ENCODE results near the gene SLC4A3.

The SLC4A3 gene

GRCh38 chr2:219614076-219614860, 13.2 kb upstream of the SLC4A3 start:
- no peak for DNase-seq

GRCh38 chr2:219615036-219615435, 12.4 kb upstream of the SLC4A3 start:
- DNase-seq = no peak

- DNase-seq = no peak
Observed at GRCh38 chr2:219615894-219616293, 11.5 kb upstream of the SLC4A3 start.

GRCh38 chr2:219616550-219616949, 10.9 kb upstream of the SLC4A3 start:
- no peak for DNase-seq

GRCh38 chr2:219618733-219619122, 8.7 kb upstream of the SLC4A3 start:
- DNase-seq = no peak

- no peak for DNase-seq
Observed at GRCh38 chr2:219619235-219619634, 8.2 kb upstream of the SLC4A3 start.

GRCh38 chr2:219620546-219620945, 6.9 kb upstream of the SLC4A3 start:
- no peak for DNase-seq

- DNase-seq = no peak
Observed at GRCh38 chr2:219621935-219622334, 5.5 kb upstream of the SLC4A3 start.

- DNase-seq = no peak
Observed at GRCh38 chr2:219622472-219622871, 5.0 kb upstream of the SLC4A3 start.

GRCh38 chr2:219624565-219624964, 2.9 kb upstream of the SLC4A3 start:
- no peak for DNase-seq

GRCh38 chr2:219625179-219625578, 2.3 kb upstream of the SLC4A3 start:
- DNase-seq = no peak

- DNase-seq = no peak
Observed at GRCh38 chr2:219626540-219626939, 890 bp upstream of the SLC4A3 start.

GRCh38 chr2:219628235-219628985, 980 bp downstream of the SLC4A3 start:
- no peak for DNase-seq

- no peak for DNase-seq
Observed at GRCh38 chr2:219628986-219629901, 1.8 kb downstream of the SLC4A3 start.

- no peak for DNase-seq
Observed at GRCh38 chr2:219629976-219630695, 2.7 kb downstream of the SLC4A3 start.

GRCh38 chr2:219630770-219631405, 3.5 kb downstream of the SLC4A3 start:
- no peak for DNase-seq

GRCh38 chr2:219631406-219631891, 4.0 kb downstream of the SLC4A3 start:
- no peak for DNase-seq

GRCh38 chr2:219631904-219632759, 4.7 kb downstream of the SLC4A3 start:
- no peak for DNase-seq

GRCh38 chr2:219632760-219633105, 5.3 kb downstream of the SLC4A3 start:
- no peak for DNase-seq

- DNase-seq = no peak
Observed at GRCh38 chr2:219633276-219634065, 6.0 kb downstream of the SLC4A3 start.

Measured in femur (tissue), 1 donor.